HepG2 (cell line): Measurements from ENCODE around the gene CDC23. TPM values are rescaled to one million over a fixed set of nuclear protein-coding genes. Genes with fewer than 3 reads are reported as not detected.

Experiments used
- ERF ChIP-seq: IDR thresholded peaks from 2 replicates; pipeline ENCODE4 v1.6.1; 2018; ENCODE audit warnings: missing biosample characterization, missing genetic modification reagents
- FOXP4 ChIP-seq: sonication (generic); formaldehyde crosslinking; IDR thresholded peaks from 2 replicates; pipeline ENCODE4 v1.4.0; 2020; ENCODE audit warnings: missing genetic modification reagents
- MXD4 ChIP-seq: IDR thresholded peaks from 2 replicates; pipeline ENCODE4 v1.6.1; 2016; ENCODE audit warnings: mild to moderate bottlenecking, missing biosample characterization, missing genetic modification reagents
- MYPOP ChIP-seq: sonication (generic); formaldehyde crosslinking; IDR thresholded peaks from 2 replicates; pipeline ENCODE4 v1.8.1; 2023; ENCODE audit warnings: mild to moderate bottlenecking, moderate library complexity, missing genetic modification reagents
- THRA ChIP-seq: sonication (generic); formaldehyde crosslinking; IDR thresholded peaks from 2 replicates; pipeline ENCODE4 v1.4.0; 2020; ENCODE audit warnings: missing genetic modification reagents, borderline replicate concordance
- ZBTB2 ChIP-seq: sonication (generic); formaldehyde crosslinking; IDR thresholded peaks from 2 replicates; pipeline ENCODE4 v1.8.0; 2022; ENCODE audit warnings: low read depth, missing genetic modification reagents
- ZNF18 ChIP-seq: sonication (generic); formaldehyde crosslinking; IDR thresholded peaks from 2 replicates; pipeline ENCODE4 v1.8.0; 2022; ENCODE audit warnings: mild to moderate bottlenecking, missing genetic modification reagents; ENCODE audit not compliant: insufficient replicate concordance
- ZNF232 ChIP-seq: sonication (generic); formaldehyde crosslinking; IDR thresholded peaks from 2 replicates; pipeline ENCODE4 v1.4.0; 2020; ENCODE audit warnings: missing genetic modification reagents, borderline replicate concordance
- ZNF574 ChIP-seq: sonication (generic); formaldehyde crosslinking; IDR thresholded peaks from 2 replicates; pipeline ENCODE4 v1.4.0; 2020; ENCODE audit warnings: missing genetic modification reagents
- ZSCAN5A ChIP-seq: sonication (generic); formaldehyde crosslinking; IDR thresholded peaks from 2 replicates; pipeline ENCODE4 v1.8.0; 2022; ENCODE audit warnings: mild to moderate bottlenecking, missing genetic modification reagents, borderline replicate concordance
- polyA plus RNA-seq, 8 experiments: library from polyadenylated mRNA; depleted of rRNA in 3 of 8; stranded (reverse) in 7 of 8; unstranded in 1 of 8; fragments of >200 nt; fragmentation: Illumina TruSeq in 4 of 8; extraction: Trizol in 4 of 8; gene quantifications; 2 replicates each; pipeline versions ENCODE4 v1.2.1 to v1.2.3, GENCODE V29; 2011 to 2016; ENCODE audit warnings: low read depth in 4 of 8, missing spikeins in 1 of 8, mixed read lengths in 1 of 8; ENCODE audit not compliant: insufficient read depth in 1 of 8
- total RNA-seq, 5 experiments: library from RNA; depleted of rRNA; stranded (reverse); fragments of >200 nt; fragmentation: Illumina TruSeq; extraction: Trizol; gene quantifications; 2 replicates each; pipeline ENCODE4 v1.2.3, GENCODE V29; 2016; ENCODE audit warnings: low read depth in 1 of 5

The CDC23 gene
- total and polyA plus RNA-seq, 2 of the 13 experiments (the other 11 are each of a cell fraction or from before 2014, with no cell fraction given): 38.3 to 47.7 TPM

GRCh38 chr5:138178516-138179276 lies 34.4 kb downstream of the CDC23 start, which contains the start of the genes BRD8 and KIF20A (continued):
- TF ChIP-seq ZNF232 (CRISPR knock-in tag) (peak; percentile 84; the same call in 1 of the 2 replicates), THRA (peak; percentile 46), ZNF18 (CRISPR knock-in tag) (peak; percentile 77), FOXP4 (0 out of 2 replicates have a peak, but pooled peaks have one; percentile 27), MXD4 (peak; percentile 99), ZSCAN5A (no peak), ERF (CRISPR knock-in tag) (peak; percentile 71), MYPOP (CRISPR knock-in tag) (peak; percentile 86), ZBTB2 (CRISPR knock-in tag) (no peak), ZNF574 (peak; percentile 87)
